G401 (cell line): ENCODE measurements around the gene UGDH. TPM values are rescaled to one million over a fixed set of nuclear protein-coding genes. Genes with fewer than 3 reads are reported as not detected.
"Not testable (repeated sequence)": the region's sequence is repeated elsewhere in the genome, so short reads cannot be mapped to it uniquely, and the experiment has no call there.

Experiments used
- DNase-seq: peaks from one replicate; pipeline ENCODE4 v3.0.0-alpha.2; 2015; ENCODE audit warnings: low spot score
- in situ Hi-C: cut with HindIII; loops from 2 replicates; pipeline ENCODE4 v1.10.0; 2016; ENCODE audit warnings: low sequenced_read_pairs, mixed read lengths
- total RNA-seq: library from RNA; depleted of rRNA; stranded (reverse); fragments of >200 nt; shearing (Covaris generic); gene quantifications from 2 replicates; pipeline ENCODE4 v1.2.3, GENCODE V29; 2014

The UGDH gene
- total RNA-seq, 1 experiment from 2014 or later: 73.6 TPM

- in situ Hi-C loops, DNase-seq: not testable (repeated sequence)
These were observed 5.0 kb upstream of the UGDH start for GRCh38 chr4:39532237-39532636.

- no peak for DNase-seq
- in situ Hi-C loops: no loop called here
These were observed 3.4 kb upstream of the UGDH start for GRCh38 chr4:39530682-39531081.

GRCh38 chr4:39529534-39529933 is 2.3 kb upstream of the UGDH start:
- DNase-seq: no peak
- in situ Hi-C loops: no loop called here

GRCh38 chr4:39528061-39528465 is 824 bp upstream of the UGDH start:
- peak; percentile 68 for DNase-seq
- in situ Hi-C loops: no loop called here

- DNase-seq: no peak
- in situ Hi-C loops: no loop called here
These were observed 409 bp downstream of the UGDH start for GRCh38 chr4:39526765-39527295.

GRCh38 chr4:39525822-39526690 is 1.2 kb downstream of the UGDH start:
- in situ Hi-C loops: no loop called here
- peak; percentile 44 for DNase-seq

GRCh38 chr4:39524161-39524957 is 2.9 kb downstream of the UGDH start:
- in situ Hi-C loops: no loop called here

GRCh38 chr4:39522068-39522467 is 5.2 kb downstream of the UGDH start:
- in situ Hi-C loops: no loop called here
- no peak for DNase-seq

More at GRCh38 chr4:39524161-39524957, 2.9 kb downstream of the UGDH start:
- no peak for DNase-seq

- in situ Hi-C loops: no loop called here
These were observed 5.9 kb downstream of the UGDH start for GRCh38 chr4:39521253-39521919.

GRCh38 chr4:39518484-39518883 is 8.8 kb downstream of the UGDH start:
- DNase-seq: no peak
- in situ Hi-C loops: no loop called here

More at GRCh38 chr4:39521253-39521919, 5.9 kb downstream of the UGDH start:
- no peak for DNase-seq

- in situ Hi-C loops: no loop called here
- no peak for DNase-seq
These were observed 10.8 kb downstream of the UGDH start for GRCh38 chr4:39516407-39516966.

- in situ Hi-C loops, DNase-seq: not testable (repeated sequence)
These were observed 11.4 kb downstream of the UGDH start for GRCh38 chr4:39515669-39516401.

- in situ Hi-C loops: no loop called here
- no peak for DNase-seq
These were observed 12.3 kb downstream of the UGDH start for GRCh38 chr4:39514888-39515401.

GRCh38 chr4:39514266-39514665 is 13.0 kb downstream of the UGDH start:
- in situ Hi-C loops, DNase-seq: not testable (repeated sequence)

GRCh38 chr4:39510348-39510929 is 16.8 kb downstream of the UGDH start:
- in situ Hi-C loops: no loop called here
- DNase-seq: no peak

GRCh38 chr4:39505581-39505980 is 21.7 kb downstream of the UGDH start:
- DNase-seq: no peak
- in situ Hi-C loops: no loop called here

- in situ Hi-C loops: no loop called here
- no peak for DNase-seq
These were observed 22.7 kb downstream of the UGDH start for GRCh38 chr4:39504538-39504937.

- DNase-seq, in situ Hi-C loops: not testable (repeated sequence)
These were observed 24.6 kb downstream of the UGDH start for GRCh38 chr4:39502664-39503035.
